IMR-90 (cell line): ENCODE data around the gene DACH1. TPM values are rescaled to one million over a fixed set of nuclear protein-coding genes. Genes with fewer than 3 reads are reported as not detected.

Experiments
- ATAC-seq: fragments of 200-7000 bp; cut with Tn5 transposase; 2 replicates; pipeline ENCODE4 v1.9.1; 2020; ENCODE audit warnings: low read depth, mild to moderate bottlenecking, moderate library complexity
- BruUV-seq: library from RNA; stranded (reverse); fragments of 400-500 nt; replicated peaks from 2 replicates; lab custom pipeline; 2021; lab: Mats Ljungman, UMichigan
- CTCF ChIA-PET: fragments of 300-600 bp; formaldehyde crosslinking; extraction: SDS; loops from one replicate; lab custom pipeline; 2021; ENCODE audit warnings: antibody characterized with exemption; lab: Yijun Ruan, JAX
- POLR2A ChIA-PET: fragments of 300-600 bp; sonication (Branson Sonifier 250); formaldehyde crosslinking; loops from one replicate; lab custom pipeline; 2022; ENCODE audit warnings: antibody characterized with exemption; ENCODE audit not compliant: unreplicated experiment; lab: Charles Lee
- DNase-seq: peaks from one replicate; pipeline ENCODE4 v3.0.0; 2013
- H2AFZ ChIP-seq: replicated peaks from 2 replicates; pipeline ENCODE3; 2013; ENCODE audit warnings: low read length, mild to moderate bottlenecking; ENCODE audit not compliant: poor library complexity
- H2AK5ac ChIP-seq: 2 replicates; pipeline ENCODE4 v1.6.1; 2013; ENCODE audit warnings: low read depth, low read length, inconsistent platforms
- H2AK9ac ChIP-seq: replicated peaks from 2 replicates; pipeline ENCODE3; 2013; ENCODE audit warnings: mild to moderate bottlenecking, low read depth, low read length, moderate library complexity; ENCODE audit not compliant: poor library complexity
- H2BK120ac ChIP-seq: 2 replicates; pipeline ENCODE4 v1.6.1; 2013; ENCODE audit warnings: low read depth, low read length, inconsistent platforms
- H2BK15ac ChIP-seq: 3 replicates; pipeline ENCODE4 v1.6.1; 2013; ENCODE audit warnings: low read depth, low read length, inconsistent platforms
- H2BK20ac ChIP-seq: 2 replicates; pipeline ENCODE4 v1.6.1; 2013; ENCODE audit warnings: low read depth, mild to moderate bottlenecking, inconsistent platforms, low read length, moderate library complexity
- H2BK5ac ChIP-seq: 2 replicates; pipeline ENCODE4 v1.6.1; 2013; ENCODE audit warnings: mild to moderate bottlenecking, low read depth, low read length, inconsistent platforms; ENCODE audit not compliant: poor library complexity, severe bottlenecking
- H3K14ac ChIP-seq: replicated peaks from 2 replicates; pipeline ENCODE4 v1.6.1; 2013; ENCODE audit warnings: low read depth, low read length, inconsistent platforms
- H3K18ac ChIP-seq: 2 replicates; pipeline ENCODE4 v1.6.1; 2013; ENCODE audit warnings: low read depth, low read length, control low read depth
- H3K23ac ChIP-seq: 2 replicates; pipeline ENCODE4 v1.6.1; 2013; ENCODE audit warnings: low read depth, low read length, inconsistent platforms
- H3K27ac ChIP-seq: 2 replicates; pipeline ENCODE4 v1.5.1; 2013; ENCODE audit warnings: mild to moderate bottlenecking, control low read depth, low read length; ENCODE audit not compliant: insufficient read depth
- H3K27me3 ChIP-seq: 2 replicates; pipeline ENCODE4 v1.6.1; 2013; ENCODE audit warnings: low read length; ENCODE audit not compliant: control insufficient read depth, insufficient read depth
- H3K36me3 ChIP-seq: 2 replicates; pipeline ENCODE4 v1.6.1; 2013; ENCODE audit warnings: low read length, mixed read lengths; ENCODE audit not compliant: control insufficient read depth, insufficient read depth
- H3K4ac ChIP-seq: 2 replicates; pipeline ENCODE4 v1.6.1; 2013; ENCODE audit warnings: low read depth, low read length, inconsistent platforms
- H3K4me1 ChIP-seq: 2 replicates; pipeline ENCODE4 v1.6.1; 2013; ENCODE audit warnings: low read length, mixed read lengths; ENCODE audit not compliant: control insufficient read depth, insufficient read depth
- H3K4me2 ChIP-seq: 2 replicates; pipeline ENCODE4 v1.6.1; 2013; ENCODE audit warnings: low read depth, mild to moderate bottlenecking, control low read depth, low read length, moderate library complexity
- H3K4me3 ChIP-seq: 2 replicates; pipeline ENCODE4 v1.5.1; 2013; ENCODE audit warnings: low read depth, mild to moderate bottlenecking, control low read depth, low read length, moderate library complexity; ENCODE audit not compliant: insufficient read depth
- H3K56ac ChIP-seq: 2 replicates; pipeline ENCODE4 v1.6.1; 2013; ENCODE audit warnings: low read length, inconsistent platforms; ENCODE audit not compliant: insufficient read depth; ENCODE audit errors: extremely low read depth
- H3K79me1 ChIP-seq, 2 experiments: 2 replicates each; pipeline ENCODE4 v1.6.1; 2013; ENCODE audit warnings: low read length in 2 of 2, inconsistent platforms in 1 of 2, low read depth in 1 of 2
- H3K9ac ChIP-seq: 2 replicates; pipeline ENCODE4 v1.6.1; 2013; ENCODE audit warnings: low read depth, low read length, control low read depth
- H3K9me1 ChIP-seq: 2 replicates; pipeline ENCODE4 v1.6.1; 2013; ENCODE audit warnings: low read length, inconsistent platforms; ENCODE audit not compliant: insufficient read depth
- H3K9me3 ChIP-seq: 2 replicates; pipeline ENCODE4 v1.6.1; 2013; ENCODE audit warnings: low read length; ENCODE audit not compliant: control insufficient read depth, insufficient read depth
- H4K20me1 ChIP-seq: 2 replicates; pipeline ENCODE4 v1.6.1; 2013; ENCODE audit warnings: low read length, inconsistent platforms; ENCODE audit not compliant: insufficient read depth
- H4K5ac ChIP-seq: 2 replicates; pipeline ENCODE4 v1.6.1; 2013; ENCODE audit warnings: mild to moderate bottlenecking, low read depth, low read length, control low read depth
- H4K8ac ChIP-seq, 2 experiments: 2 replicates each; pipeline ENCODE4 v1.6.1; 2013; ENCODE audit warnings: low read depth in 2 of 2, low read length in 2 of 2, control low read depth in 1 of 2, inconsistent platforms in 1 of 2
- H4K91ac ChIP-seq: 2 replicates; pipeline ENCODE4 v1.6.1; 2013; ENCODE audit warnings: low read depth, low read length, inconsistent platforms; ENCODE audit not compliant: insufficient read depth
- MAFK ChIP-seq: IDR thresholded peaks from 2 replicates; pipeline ENCODE4 v1.6.1; 2012; ENCODE audit warnings: low read depth, low read length, improper control_type of control experiment
- MXI1 ChIP-seq: IDR thresholded peaks from 2 replicates; pipeline ENCODE4 v1.6.1; 2012; ENCODE audit warnings: low read depth, mild to moderate bottlenecking, low read length, moderate library complexity, borderline replicate concordance
- SMC3 ChIP-seq: fragments of 150-350 bp; IDR thresholded peaks from 2 replicates; pipeline ENCODE4 v1.6.1; 2016; ENCODE audit warnings: low read depth, mild to moderate bottlenecking, antibody characterized with exemption, low read length, moderate library complexity
- WGBS, 2 experiments: methylation state at CpG; one replicate each; pipeline versions ENCODE4 v1.1.5 to v1.1.7; 2013; ENCODE audit warnings: missing lambda C conversion rate in 2 of 2; ENCODE audit not compliant: insufficient read length in 1 of 2; ENCODE audit errors: extremely low coverage in 2 of 2; 5-methylcytosine and 5-hydroxymethylcytosine counted together
- dilution Hi-C: fragments of 300-500 bp; cut with HindIII; formaldehyde crosslinking; loops from one replicate; pipeline ENCODE4 v1.14.3; 2018; ENCODE audit warnings: low sequenced_read_pairs; ENCODE audit not compliant: unreplicated experiment
- in situ Hi-C: fragments of 300-500 bp; cut with MboI; formaldehyde crosslinking; loops from 3 replicates; pipeline ENCODE4 v1.14.3; 2019; ENCODE audit warnings: low sequenced_read_pairs, inconsistent platforms, mixed read lengths
- intact Hi-C: fragments of 100-400 bp; cut with micrococcal nuclease; formaldehyde crosslinking; loops from 2 replicates; pipeline ENCODE4 v1.10.0; 2022
- polyA plus RNA-seq, 3 experiments: library from polyadenylated mRNA; depleted of rRNA; stranded (reverse); fragments of >200 nt; gene quantifications; 2 replicates each; pipeline ENCODE4 v1.2.3, GENCODE V29; 2012; ENCODE audit warnings: low replicate concordance in 1 of 3
- total RNA-seq: library from RNA; depleted of rRNA; stranded (reverse); fragments of >200 nt; gene quantifications from 2 replicates; pipeline ENCODE4 v1.2.3, GENCODE V29; 2012

The DACH1 gene
- total and polyA plus RNA-seq, 2 of the 4 experiments (the other 2 are of a cell fraction), result not detected

DNA sequence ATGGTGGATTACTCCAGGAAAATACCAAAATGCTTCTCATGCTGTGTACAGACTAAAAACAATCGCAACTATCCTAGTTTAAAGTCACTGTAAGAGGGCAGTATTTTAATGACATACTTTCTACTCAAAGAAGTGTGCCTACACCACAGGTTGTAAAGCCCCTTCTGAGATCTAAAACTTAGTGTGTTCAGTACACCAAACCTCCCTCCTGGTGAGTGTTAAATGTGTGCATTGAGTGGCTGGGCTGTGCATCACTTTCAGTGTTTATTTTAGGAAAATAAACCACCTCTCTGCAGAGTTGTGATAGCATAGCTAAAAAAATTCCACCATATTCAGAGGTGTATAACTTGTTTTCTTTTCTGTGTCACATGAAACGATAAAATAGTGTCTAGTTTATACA, 263.7 kb downstream of the DACH1 start:
- no peak overlapping the region for H3K4ac ChIP-seq
- no peak overlapping the region for H2BK120ac ChIP-seq
- H3K27ac ChIP-seq, result no peak overlapping the region
- H3K14ac ChIP-seq, result no peak overlapping the region
- no peak overlapping the region for H3K18ac ChIP-seq
- H2AFZ ChIP-seq, result no peak overlapping the region
- POLR2A ChIA-PET, result no interaction called here
- H2BK15ac ChIP-seq, result no peak overlapping the region
- H4K20me1 ChIP-seq, result no peaks in the 10 kb centered on the region
- H3K9me3 ChIP-seq, result no peaks in the 10 kb centered on the region
- H2BK20ac ChIP-seq, result no peak overlapping the region
- no peak overlapping the region for H4K8ac ChIP-seq
- no peaks in the 10 kb centered on the region for H3K79me1 ChIP-seq
- CTCF ChIA-PET, result no interaction called here
- H3K56ac ChIP-seq, result no peak overlapping the region
- TF ChIP-seq SMC3, result no peak
- no peak for TF ChIP-seq MAFK
- TF ChIP-seq MXI1, result no peak
- H2BK5ac ChIP-seq, result no peak overlapping the region
- in situ Hi-C loops (no loop called here), dilution Hi-C loops (no loop called here), intact Hi-C loops (no loop called here)
- H3K36me3 ChIP-seq, result no peaks in the 10 kb centered on the region
- H2AK9ac ChIP-seq, result no peak overlapping the region
- H2AK5ac ChIP-seq, result no peak overlapping the region
- H3K9me1 ChIP-seq, result no peaks in the 10 kb centered on the region; the same call in 1 of the 2 replicates
- no peak overlapping the region for H3K23ac ChIP-seq
- no peak overlapping the region for H4K5ac ChIP-seq
- no peak overlapping the region for H3K4me3 ChIP-seq
- no TSS peak for BruUV-seq
- H3K9ac ChIP-seq, result no peak overlapping the region
- no peak; the same call in 1 of the 2 replicates for ATAC-seq
- WGBS, 2 experiments, result no CpG with 5 or more reads among the region's 2 CpGs
- H4K91ac ChIP-seq, result no peak overlapping the region
- H3K4me1 ChIP-seq, result peaks cover 2% of the 10 kb centered on the region; the same call in 1 of the 2 replicates
- no peak overlapping the region for H3K4me2 ChIP-seq
- no peaks in the 10 kb centered on the region for H3K27me3 ChIP-seq
- no peak for DNase-seq
